Ishikawa (cell line): ENCODE measurements around the gene KCNJ9.

ENCODE experiments used
- CEBPB ChIP-seq: IDR thresholded peaks from 2 replicates; pipeline ENCODE4 v1.6.1; 2012
- CREB1 ChIP-seq: IDR thresholded peaks from 2 replicates; pipeline ENCODE4 v1.6.1; 2012; ENCODE audit warnings: low read depth
- EGR1 ChIP-seq: IDR thresholded peaks from 2 replicates; pipeline ENCODE4 v1.6.1; 2012
- EP300 ChIP-seq: IDR thresholded peaks from 2 replicates; pipeline ENCODE4 v1.6.1; 2012; ENCODE audit warnings: borderline replicate concordance
- MAX ChIP-seq: IDR thresholded peaks from 2 replicates; pipeline ENCODE4 v1.6.1; 2012
- NFIC ChIP-seq: IDR thresholded peaks from 2 replicates; pipeline ENCODE4 v1.6.1; 2012
- RAD21 ChIP-seq: IDR thresholded peaks from 2 replicates; pipeline ENCODE4 v1.6.1; 2012; ENCODE audit warnings: low read depth
- REST ChIP-seq: IDR thresholded peaks from 2 replicates; pipeline ENCODE4 v1.6.1; 2012; ENCODE audit warnings: low read depth, mild to moderate bottlenecking
- TAF1 ChIP-seq: IDR thresholded peaks from 2 replicates; pipeline ENCODE4 v1.6.1; 2012; ENCODE audit warnings: low read depth, mild to moderate bottlenecking
- TCF12 ChIP-seq: IDR thresholded peaks from 2 replicates; pipeline ENCODE4 v1.6.1; 2012; ENCODE audit warnings: low read depth
- TEAD4 ChIP-seq: IDR thresholded peaks from 2 replicates; pipeline ENCODE4 v1.6.1; 2012
- USF1 ChIP-seq: IDR thresholded peaks from 2 replicates; pipeline ENCODE4 v1.6.1; 2012
- ZBTB7A ChIP-seq: IDR thresholded peaks from 2 replicates; pipeline ENCODE4 v1.6.1; 2012; ENCODE audit warnings: low read depth

- TF ChIP-seq RAD21 (no peak), NFIC (no peak), EP300 (no peak), MAX (no peak), REST (no peak), TCF12 (no peak), TAF1 (no peak), CREB1 (no peak), EGR1 (no peak), USF1 (no peak), ZBTB7A (no peak), TEAD4 (no peak), CEBPB (no peak)
Observed at GRCh38 chr1:160107512-160107911, 26.2 kb downstream of the KCNJ9 start.
